GDM1 (cell line): ENCODE data around the gene PGRMC2.
"Not testable (repeated sequence)": the region's sequence is repeated elsewhere in the genome, so short reads cannot be mapped to it uniquely, and the experiment has no call there.

Source experiments
- DNase-seq: peaks from one replicate; lab custom pipeline; 2025; lab: John Stamatoyannopoulos, UW

Gene PGRMC2

GRCh38 chr4:128267171-128267570, 20.4 kb downstream of the PGRMC2 start:
- DNase-seq = not testable (repeated sequence)

DNA sequence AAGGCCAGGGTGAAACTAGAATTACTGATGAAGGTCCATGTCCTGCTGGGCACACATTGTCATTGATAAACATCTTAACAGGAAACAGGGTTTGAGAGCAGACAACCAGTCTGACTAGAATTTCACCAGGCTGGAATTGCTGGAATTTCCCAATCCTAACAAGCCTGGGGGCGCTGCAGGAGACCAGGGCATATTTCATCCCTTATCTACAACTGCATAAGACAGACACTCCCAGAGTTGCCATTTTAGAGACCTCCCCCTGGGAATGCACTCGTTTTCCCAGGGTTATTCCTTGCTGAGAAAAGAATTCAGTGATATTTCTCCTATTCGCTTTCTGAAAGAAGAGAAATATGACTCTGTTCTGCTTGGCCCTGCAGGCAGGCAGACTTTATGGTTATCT, 22.1 kb downstream of the PGRMC2 start:
- DNase-seq = not testable (repeated sequence)

- not testable (repeated sequence) for DNase-seq
Measured at GRCh38 chr4:128259889-128260288, 27.7 kb downstream of the PGRMC2 start.

DNA sequence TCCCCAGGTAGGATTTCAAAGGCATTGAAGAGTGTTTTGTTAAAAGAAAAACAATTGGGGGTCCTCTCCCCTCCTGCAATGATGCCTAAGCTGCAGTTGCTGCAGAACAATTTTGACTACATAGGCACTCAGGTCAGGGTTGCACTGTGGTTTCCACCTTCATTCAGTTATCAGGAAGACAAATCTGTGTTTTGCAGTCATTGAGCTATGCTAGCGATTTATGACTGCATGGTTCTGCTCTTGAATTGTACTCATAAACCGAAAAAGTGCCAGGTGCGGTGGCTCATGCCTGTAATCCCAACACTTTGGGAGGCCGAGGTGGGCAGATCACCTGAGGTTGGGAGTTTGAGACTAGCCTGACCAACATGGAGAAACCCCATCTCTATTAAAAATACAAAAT, 29.4 kb downstream of the PGRMC2 start:
- DNase-seq = not testable (repeated sequence)

GRCh38 chr4:128256539-128256938, 31.1 kb downstream of the PGRMC2 start:
- no peak for DNase-seq

DNA sequence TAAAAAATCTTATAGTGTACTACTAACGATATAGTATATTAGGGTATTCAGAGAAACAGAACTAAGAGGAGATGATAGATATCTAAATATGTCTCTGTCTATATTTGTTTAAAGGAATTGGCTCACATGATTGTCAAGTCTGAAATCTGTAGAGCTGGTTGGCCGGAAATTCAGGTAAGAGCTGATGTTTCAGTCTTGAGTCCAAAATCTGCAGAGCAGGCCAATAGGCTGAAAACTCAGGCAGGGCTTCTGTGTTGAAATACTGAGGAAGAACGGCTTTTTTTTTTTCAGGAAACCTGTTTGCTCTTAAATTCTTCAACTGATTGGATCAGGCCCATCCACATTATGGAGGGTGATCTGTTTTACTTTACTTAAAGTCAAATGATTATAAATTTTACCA, 31.7 kb downstream of the PGRMC2 start:
- DNase-seq = no peak

DNA sequence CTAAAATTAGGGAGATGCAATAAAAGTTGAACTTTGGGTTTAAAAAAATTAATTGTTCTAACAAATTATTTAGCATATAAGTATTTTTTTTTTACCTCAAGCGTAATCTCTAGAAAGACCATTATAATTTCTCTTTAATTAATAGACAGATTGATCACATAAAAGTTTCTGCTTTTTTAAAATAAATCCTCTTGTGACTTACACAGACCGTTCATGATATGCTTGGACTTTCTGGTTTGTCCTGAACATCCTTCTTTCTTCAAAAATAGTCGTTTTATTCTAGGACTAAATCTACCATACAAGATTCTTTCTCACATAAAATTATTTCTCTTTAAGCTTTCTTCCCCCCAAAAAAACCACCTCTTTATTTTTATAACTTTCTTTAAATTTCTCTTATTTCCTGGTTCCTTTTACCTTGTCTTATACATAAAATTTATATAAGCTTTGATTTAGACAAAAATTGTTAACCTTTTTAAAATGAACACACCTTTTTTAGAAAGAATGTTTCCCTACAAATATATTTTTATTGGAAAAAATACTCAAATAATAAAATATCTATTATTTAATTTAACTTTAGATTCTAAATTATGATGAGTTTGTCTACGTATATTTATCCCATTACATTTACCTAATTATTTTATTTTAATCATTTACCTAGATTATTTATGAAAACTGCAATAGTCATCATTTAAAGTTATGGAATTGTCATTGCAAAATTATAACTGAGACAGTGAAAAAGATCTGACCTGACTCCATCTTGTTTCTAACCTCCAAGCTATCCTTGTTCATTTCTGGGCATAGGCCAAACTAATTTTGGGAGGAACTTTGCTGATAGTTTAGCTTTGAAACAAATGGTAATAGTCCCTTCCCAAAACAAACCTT, 37.6 kb downstream of the PGRMC2 start:
- DNase-seq = no peak

DNA sequence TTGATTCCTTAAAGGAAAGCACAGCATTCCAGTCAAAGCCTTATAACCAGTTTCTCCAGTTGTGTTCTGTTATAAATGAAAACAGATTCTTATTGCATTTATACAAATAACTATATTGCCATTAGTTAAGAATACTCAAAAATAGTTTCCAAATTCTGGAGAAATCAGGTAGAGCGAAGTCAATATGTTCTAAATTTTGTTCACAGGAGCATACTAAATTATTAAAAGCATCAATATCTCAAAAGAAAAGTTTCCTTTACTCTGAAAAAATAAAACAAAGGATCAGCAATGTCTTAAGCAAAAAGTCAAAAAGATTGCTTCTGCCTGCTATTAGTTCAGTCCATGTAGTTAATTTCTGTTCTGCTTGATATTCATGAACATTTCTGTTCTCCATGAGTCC, 39.7 kb downstream of the PGRMC2 start:
- no peak for DNase-seq

- DNase-seq = not testable (repeated sequence)
Measured at GRCh38 chr4:128245391-128245790, 42.2 kb downstream of the PGRMC2 start.

- no peak for DNase-seq
Measured at GRCh38 chr4:128244379-128244778, 43.2 kb downstream of the PGRMC2 start.

DNA sequence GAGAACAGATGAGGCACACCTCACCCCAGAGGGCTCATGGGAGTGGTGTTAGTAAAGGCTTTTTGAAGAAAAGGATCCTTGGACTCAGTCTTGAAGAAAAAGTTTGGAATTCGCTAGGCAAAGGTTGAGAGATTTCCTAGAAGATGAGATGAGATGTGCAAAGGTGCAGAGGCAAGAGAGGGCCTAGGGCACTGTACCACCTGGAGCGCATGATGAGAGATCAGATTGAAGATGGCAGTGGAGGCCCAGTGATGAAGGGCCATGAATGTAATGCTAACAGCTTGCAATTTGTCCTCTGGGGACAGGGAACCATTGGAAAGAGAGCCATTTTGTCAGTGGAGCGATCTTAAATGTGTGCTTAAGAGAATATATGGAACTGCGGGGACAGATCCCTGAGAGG, 45.0 kb downstream of the PGRMC2 start:
- no peak for DNase-seq

- DNase-seq = no peak
Measured at GRCh38 chr4:128241981-128242380, 45.6 kb downstream of the PGRMC2 start.

DNA sequence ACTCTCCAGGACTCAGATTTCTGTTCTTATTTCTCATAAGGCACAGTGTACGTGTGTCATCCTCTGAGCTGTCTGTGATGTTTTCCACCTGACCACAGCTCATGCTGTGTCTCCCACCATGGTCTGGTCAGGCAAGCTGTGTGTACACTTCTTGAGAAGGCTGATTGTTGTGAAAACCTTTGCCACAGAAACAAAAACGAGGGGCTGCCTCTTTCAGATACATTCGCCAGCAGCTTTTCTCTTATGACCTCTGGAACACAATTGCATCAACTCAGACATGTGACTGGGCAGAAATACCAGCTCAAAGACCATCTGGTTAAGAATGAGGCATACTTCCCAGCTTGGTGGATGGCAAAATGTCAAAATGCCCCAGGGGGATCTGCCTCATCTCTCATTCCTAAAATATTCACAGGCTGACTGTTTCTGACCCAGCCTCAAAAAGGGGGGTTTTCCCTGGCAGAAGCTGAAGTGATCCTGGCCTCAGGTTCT, 46.1 kb downstream of the PGRMC2 start:
- no peak for DNase-seq

DNA sequence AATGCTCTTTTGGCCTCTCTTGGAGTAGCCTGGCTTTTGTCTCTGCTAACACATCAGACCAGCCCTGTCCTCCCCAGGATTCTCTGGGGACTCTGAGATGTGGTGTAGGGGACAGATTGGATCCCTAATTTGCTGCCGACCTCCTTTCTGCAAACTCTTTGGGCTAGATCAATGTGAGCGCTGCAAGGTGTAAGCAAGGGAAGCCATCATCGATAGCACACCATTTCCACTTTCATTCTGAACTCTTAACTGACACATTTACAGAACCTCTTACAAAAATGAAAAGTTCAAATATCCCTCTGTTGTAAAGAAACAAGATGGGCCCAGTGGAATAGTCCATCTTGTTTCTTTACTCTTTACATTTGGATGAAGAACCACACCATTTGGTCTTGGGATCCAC, 46.6 kb downstream of the PGRMC2 start:
- DNase-seq = no peak

GRCh38 chr4:128234836-128235235, 52.8 kb downstream of the PGRMC2 start:
- no peak for DNase-seq

DNA sequence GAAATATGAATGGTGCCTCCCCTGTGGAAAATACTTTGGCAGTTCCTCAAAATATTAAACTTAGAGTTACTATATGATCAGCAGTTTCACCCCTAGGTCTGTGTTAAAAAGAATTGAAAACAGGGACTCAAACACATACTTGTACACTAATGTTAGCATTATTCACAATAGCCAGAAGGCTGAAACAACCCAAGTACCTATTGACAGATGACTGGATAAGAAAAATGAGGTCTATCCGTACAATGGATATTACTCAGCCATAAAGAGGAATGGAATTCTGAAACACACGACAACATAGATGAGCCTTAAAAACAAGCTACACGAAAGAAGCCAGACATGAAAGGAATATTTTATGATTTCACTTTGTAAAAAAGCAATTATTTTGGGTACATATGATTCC, 54.9 kb downstream of the PGRMC2 start:
- no peak for DNase-seq

GRCh38 chr4:128228845-128229795, 58.5 kb downstream of the PGRMC2 start:
- no peak for DNase-seq

GRCh38 chr4:128227991-128228571, 59.5 kb downstream of the PGRMC2 start:
- DNase-seq = no peak

GRCh38 chr4:128225148-128225547, 62.5 kb downstream of the PGRMC2 start:
- no peak for DNase-seq

DNA sequence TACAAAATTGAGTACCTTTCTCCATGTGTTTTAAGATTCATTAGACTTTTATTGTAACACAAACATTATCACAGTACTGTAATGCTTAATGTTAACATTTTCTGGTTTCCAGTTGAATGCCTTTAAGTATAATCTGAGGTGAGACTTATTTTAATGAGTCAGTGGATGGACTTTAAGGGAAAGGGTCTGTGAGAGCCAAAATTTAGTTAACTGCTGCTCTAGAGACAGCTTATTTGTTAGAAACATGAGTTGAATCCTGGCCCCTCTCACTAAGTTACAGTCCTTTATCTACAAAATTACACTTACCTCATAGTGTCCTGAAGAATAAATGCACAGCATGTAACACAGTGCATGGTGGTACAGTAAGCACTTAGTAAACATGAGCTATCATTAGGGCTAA, 66.0 kb downstream of the PGRMC2 start:
- DNase-seq = no peak

GRCh38 chr4:128220286-128221235, 67.1 kb downstream of the PGRMC2 start:
- DNase-seq = no peak
